ENCODE measurements around the gene TSC2. TPM values are rescaled to one million over a fixed set of nuclear protein-coding genes. Genes with fewer than 3 reads are reported as not detected.

Gene TSC2
- total RNA-seq, 4 donors from 2014 or later = 98.4 to 220 (median 141) TPM

DNA sequence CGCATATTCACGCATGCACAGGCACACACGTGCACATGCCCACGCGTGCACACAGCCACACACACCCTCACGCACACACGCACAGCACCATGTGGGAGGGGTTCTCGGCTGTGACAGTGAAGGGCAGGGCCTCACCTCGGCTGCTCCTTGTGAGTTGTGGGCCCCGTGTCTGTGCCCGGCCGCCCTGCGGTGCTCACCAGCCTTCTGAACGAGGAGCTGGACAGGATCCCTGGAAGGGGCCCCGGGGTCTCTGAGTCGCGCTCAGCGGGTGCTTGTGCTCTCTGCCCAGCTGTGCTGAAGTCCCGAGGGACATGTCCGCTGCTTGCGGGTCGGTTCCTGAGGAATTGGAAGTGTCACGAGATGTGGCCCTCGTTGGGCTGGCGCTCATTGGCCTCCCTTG lies 16.1 kb downstream of the TSC2 start:
- H3K27ac ChIP-seq = no peak overlapping the region
- H3K4me1 ChIP-seq = no peaks in the 10 kb centered on the region
- TF ChIP-seq POLR2A (IDR thresholded peaks at IDR 0.05) = no peak
- TF ChIP-seq, protein P1, sequence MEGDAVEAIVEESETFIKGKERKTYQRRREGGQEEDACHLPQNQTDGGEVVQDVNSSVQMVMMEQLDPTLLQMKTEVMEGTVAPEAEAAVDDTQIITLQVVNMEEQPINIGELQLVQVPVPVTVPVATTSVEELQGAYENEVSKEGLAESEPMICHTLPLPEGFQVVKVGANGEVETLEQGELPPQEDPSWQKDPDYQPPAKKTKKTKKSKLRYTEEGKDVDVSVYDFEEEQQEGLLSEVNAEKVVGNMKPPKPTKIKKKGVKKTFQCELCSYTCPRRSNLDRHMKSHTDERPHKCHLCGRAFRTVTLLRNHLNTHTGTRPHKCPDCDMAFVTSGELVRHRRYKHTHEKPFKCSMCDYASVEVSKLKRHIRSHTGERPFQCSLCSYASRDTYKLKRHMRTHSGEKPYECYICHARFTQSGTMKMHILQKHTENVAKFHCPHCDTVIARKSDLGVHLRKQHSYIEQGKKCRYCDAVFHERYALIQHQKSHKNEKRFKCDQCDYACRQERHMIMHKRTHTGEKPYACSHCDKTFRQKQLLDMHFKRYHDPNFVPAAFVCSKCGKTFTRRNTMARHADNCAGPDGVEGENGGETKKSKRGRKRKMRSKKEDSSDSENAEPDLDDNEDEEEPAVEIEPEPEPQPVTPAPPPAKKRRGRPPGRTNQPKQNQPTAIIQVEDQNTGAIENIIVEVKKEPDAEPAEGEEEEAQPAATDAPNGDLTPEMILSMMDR (IDR thresholded peaks at IDR 0.05) = no peak
- H3K36me3 ChIP-seq = peaks cover 0 to 90% (median 0%) of the 10 kb centered on the region in 3 donors
- DNase-seq = no peak
- H3K4me3 ChIP-seq = no peak overlapping the region
- no peaks in the 10 kb centered on the region for H3K9me3 ChIP-seq
- H3K27me3 ChIP-seq = no peaks in the 10 kb centered on the region

DNA sequence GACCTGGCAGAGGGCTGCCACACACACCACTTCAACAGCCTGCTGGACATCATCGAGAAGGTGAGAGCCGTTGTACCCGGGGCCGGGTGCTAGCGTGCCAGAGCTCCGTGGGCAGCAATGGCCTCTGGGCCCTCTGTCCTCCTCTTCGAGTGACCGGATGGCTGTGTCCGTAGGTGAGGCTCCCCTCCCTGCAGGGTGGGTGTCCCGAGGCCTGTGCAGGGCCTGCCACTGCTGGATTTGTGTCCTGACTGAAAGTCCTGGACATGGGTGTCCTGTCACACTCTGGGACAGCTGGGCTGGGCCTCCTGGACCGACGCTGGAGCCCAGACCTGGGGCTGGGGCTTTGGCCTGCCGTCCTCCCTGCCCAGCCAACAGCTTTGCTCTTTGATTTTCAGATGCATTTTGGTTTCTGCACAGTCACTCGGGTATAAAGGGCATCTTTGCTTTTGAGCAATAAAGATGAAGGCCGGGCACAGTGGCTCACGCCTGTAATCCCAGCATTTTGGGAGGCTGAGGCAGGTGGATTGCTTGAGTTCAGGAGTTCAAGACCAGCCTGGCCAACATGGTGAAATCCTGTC lies 16.7 kb downstream of the TSC2 start:
- TF ChIP-seq, protein P1 (IDR thresholded peaks at IDR 0.05) = no peak
- TF ChIP-seq POLR2A (IDR thresholded peaks at IDR 0.05) = no peak
- Histone ChIP-seq H3K27me3 (no peaks in the 10 kb centered on the region), H3K9me3 (no peaks in the 10 kb centered on the region), H3K4me3 (no peak overlapping the region), H3K4me1 (no peaks in the 10 kb centered on the region), H3K27ac (no peak overlapping the region), H3K36me3 (peaks cover 0 to 93% (median 0%) of the 10 kb centered on the region in 3 donors)
- DNase-seq = no peak

DNA sequence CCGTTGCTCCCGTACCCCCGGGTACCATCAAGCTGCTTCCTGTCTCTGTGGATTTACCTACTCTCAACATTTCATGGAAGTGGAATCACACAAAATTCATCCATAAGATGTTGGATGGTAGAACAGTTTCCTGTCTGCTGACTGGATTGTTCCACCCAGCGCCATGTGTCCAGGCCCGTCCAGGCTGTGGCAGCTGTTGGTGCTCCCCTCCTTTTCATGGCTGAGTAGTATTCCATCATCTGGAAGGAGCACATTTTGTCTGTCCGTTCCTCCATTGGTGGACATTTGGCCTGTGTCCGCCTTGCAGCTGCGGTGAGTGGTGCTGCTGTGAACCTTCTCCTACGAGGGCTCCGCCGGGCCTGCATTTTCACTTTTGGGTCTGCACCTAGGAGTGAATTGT lies 18.4 kb downstream of the TSC2 start:
- Histone ChIP-seq H3K4me3 (no peak overlapping the region), H3K4me1 (no peaks in the 10 kb centered on the region), H3K36me3 (peaks cover 0 to 93% (median 0%) of the 10 kb centered on the region in 3 donors), H3K27me3 (no peaks in the 10 kb centered on the region), H3K27ac (no peak overlapping the region), H3K9me3 (no peaks in the 10 kb centered on the region)
- no peak for DNase-seq
- TF ChIP-seq, protein P1 (IDR thresholded peaks at IDR 0.05) = no peak
- no peak for TF ChIP-seq POLR2A (IDR thresholded peaks at IDR 0.05)

DNA sequence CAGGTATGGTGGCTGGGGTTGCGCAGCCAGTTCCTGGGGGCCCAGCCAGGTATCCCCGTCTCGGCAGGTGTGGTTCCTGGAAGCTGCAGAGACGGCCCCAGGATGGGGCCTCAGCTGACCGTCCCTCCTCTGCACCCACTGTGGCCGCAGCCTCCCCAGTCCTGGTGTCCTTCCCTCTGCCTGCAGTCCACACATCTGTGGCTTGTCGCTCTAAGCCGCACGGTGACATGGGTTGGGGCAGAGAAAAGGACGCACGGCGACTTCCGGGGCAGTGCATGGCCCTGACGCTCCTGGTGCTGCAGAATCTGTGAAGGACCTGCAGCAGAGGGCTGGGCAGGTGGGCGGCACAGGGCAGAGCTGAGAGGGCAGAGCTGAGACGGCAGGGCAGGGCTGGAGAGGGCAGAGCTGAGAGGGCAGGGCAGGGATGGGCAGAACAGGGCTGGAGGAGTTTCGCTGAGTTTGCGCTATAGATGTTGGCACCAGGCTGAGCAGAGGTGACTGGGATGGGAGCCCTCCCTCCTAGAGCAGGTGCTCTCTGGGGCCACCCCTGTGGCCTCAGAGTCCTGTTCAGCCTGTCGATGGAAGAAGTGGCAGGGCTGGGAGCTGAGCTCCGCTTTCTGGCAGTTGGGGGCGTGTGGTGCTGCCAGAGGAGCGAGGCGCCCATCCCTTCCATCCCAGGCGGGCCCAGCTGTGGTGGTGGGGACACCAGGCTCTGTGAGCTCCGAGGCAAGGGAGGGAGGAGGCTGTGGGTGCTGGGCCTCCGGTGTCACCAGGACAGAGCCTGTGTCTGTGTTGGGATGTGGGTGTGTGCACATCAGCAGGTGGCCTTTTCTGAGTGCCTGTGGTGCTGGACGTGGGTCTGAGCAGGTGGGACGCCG lies 23.0 kb downstream of the TSC2 start:
- Histone ChIP-seq H3K4me3 (no peak overlapping the region), H3K9me3 (no peaks in the 10 kb centered on the region), H3K27me3 (no peaks in the 10 kb centered on the region), H3K36me3 (peaks cover 0 to 92% (median 0%) of the 10 kb centered on the region in 3 donors), H3K27ac (no peak overlapping the region), H3K4me1 (no peaks in the 10 kb centered on the region)
- no peak for TF ChIP-seq POLR2A (IDR thresholded peaks at IDR 0.05)
- TF ChIP-seq, protein P1 (IDR thresholded peaks at IDR 0.05) = no peak
- no peak for DNase-seq

DNA sequence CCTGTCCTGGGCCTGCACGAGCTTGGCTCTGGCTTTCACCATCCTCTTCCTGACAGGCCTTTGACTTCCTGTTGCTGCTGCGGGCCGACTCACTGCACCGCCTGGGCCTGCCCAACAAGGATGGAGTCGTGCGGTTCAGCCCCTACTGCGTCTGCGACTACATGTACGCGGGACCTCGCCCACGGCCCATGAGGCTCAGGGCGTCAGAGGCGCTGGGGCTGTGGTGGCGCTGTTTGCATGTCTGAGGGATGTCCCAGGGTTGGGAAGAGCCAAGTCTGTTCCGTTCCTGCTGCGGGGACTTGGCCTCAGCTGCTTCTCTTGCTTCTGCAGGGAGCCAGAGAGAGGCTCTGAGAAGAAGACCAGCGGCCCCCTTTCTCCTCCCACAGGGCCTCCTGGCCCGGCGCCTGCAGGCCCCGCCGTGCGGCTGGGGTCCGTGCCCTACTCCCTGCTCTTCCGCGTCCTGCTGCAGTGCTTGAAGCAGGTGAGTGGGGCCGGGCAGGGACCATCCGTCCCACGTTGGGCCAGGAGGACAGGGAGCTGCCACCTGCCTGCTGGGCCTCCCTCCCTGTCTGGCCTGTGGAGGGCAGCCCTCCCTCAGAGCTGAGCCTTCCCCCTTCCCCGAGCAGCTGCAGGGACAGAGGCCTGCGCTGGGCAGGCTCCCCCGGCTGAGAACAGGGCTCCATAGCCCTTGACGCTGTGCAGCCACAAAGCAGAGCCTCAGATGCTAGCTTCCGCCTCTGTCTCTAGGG lies 23.8 kb downstream of the TSC2 start:
- TF ChIP-seq, protein P1 (IDR thresholded peaks at IDR 0.05) = no peak
- no peak for TF ChIP-seq POLR2A (IDR thresholded peaks at IDR 0.05)
- peaks cover 0 to 92% (median 0%) of the 10 kb centered on the region in 3 donors for H3K36me3 ChIP-seq
- no peak overlapping the region for H3K27ac ChIP-seq
- no peaks in the 10 kb centered on the region for H3K27me3 ChIP-seq
- H3K9me3 ChIP-seq = no peaks in the 10 kb centered on the region
- DNase-seq = no peak
- no peaks in the 10 kb centered on the region for H3K4me1 ChIP-seq
- H3K4me3 ChIP-seq = no peak overlapping the region

All from Peyer's patch (tissue), 4 donors.